ENCODE results near the gene MKI67.

DNA sequence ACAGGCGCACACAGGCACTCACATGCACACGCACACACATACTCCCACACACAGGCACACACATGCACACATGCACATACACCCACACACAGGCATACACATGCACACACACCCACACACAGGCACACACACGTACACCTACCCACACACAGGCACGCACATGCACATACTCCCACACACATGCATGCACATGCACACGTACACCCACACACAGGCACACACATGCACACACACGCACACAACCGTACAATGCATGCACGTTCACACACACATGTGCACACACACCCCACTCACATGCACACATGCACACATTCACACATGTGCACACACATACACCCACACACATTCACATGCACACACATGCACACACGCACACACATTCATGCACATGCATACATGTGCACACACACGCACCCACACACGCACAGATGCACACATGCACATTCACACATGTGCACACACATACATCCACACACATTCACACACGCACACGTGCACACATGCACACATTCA is 59.3 kb downstream of the MKI67 start:
- TF ChIP-seq JUNB (IDR thresholded peaks at IDR 0.05): no peak
- TF ChIP-seq, protein P1, sequence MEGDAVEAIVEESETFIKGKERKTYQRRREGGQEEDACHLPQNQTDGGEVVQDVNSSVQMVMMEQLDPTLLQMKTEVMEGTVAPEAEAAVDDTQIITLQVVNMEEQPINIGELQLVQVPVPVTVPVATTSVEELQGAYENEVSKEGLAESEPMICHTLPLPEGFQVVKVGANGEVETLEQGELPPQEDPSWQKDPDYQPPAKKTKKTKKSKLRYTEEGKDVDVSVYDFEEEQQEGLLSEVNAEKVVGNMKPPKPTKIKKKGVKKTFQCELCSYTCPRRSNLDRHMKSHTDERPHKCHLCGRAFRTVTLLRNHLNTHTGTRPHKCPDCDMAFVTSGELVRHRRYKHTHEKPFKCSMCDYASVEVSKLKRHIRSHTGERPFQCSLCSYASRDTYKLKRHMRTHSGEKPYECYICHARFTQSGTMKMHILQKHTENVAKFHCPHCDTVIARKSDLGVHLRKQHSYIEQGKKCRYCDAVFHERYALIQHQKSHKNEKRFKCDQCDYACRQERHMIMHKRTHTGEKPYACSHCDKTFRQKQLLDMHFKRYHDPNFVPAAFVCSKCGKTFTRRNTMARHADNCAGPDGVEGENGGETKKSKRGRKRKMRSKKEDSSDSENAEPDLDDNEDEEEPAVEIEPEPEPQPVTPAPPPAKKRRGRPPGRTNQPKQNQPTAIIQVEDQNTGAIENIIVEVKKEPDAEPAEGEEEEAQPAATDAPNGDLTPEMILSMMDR (IDR thresholded peaks at IDR 0.05): no peak
- TF ChIP-seq RAD21 (conservative IDR thresholded peaks at IDR 0.05 in 1 of 2, IDR thresholded peaks at IDR 0.05 in 1 of 2): no peak
- TF ChIP-seq, protein P2, sequence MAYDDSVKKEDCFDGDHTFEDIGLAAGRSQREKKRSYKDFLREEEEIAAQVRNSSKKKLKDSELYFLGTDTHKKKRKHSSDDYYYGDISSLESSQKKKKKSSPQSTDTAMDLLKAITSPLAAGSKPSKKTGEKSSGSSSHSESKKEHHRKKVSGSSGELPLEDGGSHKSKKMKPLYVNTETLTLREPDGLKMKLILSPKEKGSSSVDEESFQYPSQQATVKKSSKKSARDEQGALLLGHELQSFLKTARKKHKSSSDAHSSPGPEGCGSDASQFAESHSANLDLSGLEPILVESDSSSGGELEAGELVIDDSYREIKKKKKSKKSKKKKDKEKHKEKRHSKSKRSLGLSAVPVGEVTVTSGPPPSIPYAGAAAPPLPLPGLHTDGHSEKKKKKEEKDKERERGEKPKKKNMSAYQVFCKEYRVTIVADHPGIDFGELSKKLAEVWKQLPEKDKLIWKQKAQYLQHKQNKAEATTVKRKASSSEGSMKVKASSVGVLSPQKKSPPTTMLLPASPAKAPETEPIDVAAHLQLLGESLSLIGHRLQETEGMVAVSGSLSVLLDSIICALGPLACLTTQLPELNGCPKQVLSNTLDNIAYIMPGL (CRISPR knock-in tag; IDR thresholded peaks at IDR 0.05; ENCODE audit: borderline replicate concordance): no peak
- TF ChIP-seq, protein P3, sequence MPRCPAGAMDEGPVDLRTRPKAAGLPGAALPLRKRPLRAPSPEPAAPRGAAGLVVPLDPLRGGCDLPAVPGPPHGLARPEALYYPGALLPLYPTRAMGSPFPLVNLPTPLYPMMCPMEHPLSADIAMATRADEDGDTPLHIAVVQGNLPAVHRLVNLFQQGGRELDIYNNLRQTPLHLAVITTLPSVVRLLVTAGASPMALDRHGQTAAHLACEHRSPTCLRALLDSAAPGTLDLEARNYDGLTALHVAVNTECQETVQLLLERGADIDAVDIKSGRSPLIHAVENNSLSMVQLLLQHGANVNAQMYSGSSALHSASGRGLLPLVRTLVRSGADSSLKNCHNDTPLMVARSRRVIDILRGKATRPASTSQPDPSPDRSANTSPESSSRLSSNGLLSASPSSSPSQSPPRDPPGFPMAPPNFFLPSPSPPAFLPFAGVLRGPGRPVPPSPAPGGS (IDR thresholded peaks at IDR 0.05): no peak
- TF ChIP-seq EP300 (IDR thresholded peaks at IDR 0.05): no peak
- TF ChIP-seq CHD2 (IDR thresholded peaks at IDR 0.05; ENCODE audit: low read length, partially characterized antibody): no peak
- TF ChIP-seq, protein P4, sequence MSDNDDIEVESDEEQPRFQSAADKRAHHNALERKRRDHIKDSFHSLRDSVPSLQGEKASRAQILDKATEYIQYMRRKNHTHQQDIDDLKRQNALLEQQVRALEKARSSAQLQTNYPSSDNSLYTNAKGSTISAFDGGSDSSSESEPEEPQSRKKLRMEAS (IDR thresholded peaks at IDR 0.05): no peak
- no peak for TF ChIP-seq CHD4 (IDR thresholded peaks at IDR 0.05; ENCODE audit: borderline replicate concordance)
- TF ChIP-seq RFX5 (IDR thresholded peaks at IDR 0.05): no peak
- no peak for TF ChIP-seq CEBPB (IDR thresholded peaks at IDR 0.05)
- no peak for TF ChIP-seq POLR2A (IDR thresholded peaks at IDR 0.05; ENCODE audit: low read length)
- TF ChIP-seq FOSB (CRISPR knock-in tag; IDR thresholded peaks at IDR 0.05): no peak
